Measurements from ENCODE around the gene DZIP1L.
"Not testable (repeated sequence)": the region's sequence is repeated elsewhere in the genome, so short reads cannot be mapped to it uniquely, and the experiment has no call there.

The DZIP1L gene, protein sequence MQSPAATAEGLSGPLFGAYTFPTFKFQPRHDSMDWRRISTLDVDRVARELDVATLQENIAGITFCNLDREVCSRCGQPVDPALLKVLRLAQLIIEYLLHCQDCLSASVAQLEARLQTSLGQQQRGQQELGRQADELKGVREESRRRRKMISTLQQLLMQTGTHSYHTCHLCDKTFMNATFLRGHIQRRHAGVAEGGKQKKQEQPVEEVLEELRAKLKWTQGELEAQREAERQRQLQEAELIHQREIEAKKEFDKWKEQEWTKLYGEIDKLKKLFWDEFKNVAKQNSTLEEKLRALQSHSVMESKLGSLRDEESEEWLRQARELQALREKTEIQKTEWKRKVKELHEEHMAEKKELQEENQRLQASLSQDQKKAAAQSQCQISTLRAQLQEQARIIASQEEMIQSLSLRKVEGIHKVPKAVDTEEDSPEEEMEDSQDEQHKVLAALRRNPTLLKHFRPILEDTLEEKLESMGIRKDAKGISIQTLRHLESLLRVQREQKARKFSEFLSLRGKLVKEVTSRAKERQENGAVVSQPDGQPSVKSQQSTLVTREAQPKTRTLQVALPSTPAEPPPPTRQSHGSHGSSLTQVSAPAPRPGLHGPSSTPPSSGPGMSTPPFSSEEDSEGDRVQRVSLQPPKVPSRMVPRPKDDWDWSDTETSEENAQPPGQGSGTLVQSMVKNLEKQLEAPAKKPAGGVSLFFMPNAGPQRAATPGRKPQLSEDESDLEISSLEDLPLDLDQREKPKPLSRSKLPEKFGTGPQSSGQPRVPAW

GRCh38 chr3:138114988-138115971 lies at the start of gene DZIP1L:
DZIP1L (minus strand) TSS chr3:138115608; CDS start chr3:138103971, 11,637 bp downstream.
- peak; percentile 85 for DNase-seq

GRCh38 chr3:138165061-138165460 lies 49.7 kb upstream of the DZIP1L start:
- no peak for DNase-seq

DNA sequence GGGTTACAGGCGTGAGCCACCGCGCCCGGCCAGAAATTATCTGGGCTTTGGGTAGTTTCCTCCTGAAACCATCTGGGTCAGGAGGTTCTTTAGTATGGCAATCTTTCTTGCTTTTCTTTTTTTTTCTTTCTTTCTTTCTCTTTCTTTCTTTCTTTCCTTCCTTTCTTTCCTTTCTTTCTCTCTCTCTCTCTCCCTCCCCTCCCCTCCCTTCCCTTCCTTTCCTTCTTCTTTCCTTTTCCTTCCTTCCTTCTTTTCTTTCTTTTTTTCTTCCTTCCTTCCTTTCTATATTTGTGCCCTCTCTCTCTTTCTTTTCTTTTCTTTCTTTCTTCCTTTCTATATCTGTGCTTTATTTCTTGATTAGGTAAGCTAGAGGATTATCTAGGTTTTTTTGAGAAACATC lies 42.3 kb upstream of the DZIP1L start:
- DNase-seq = no peak

DNA sequence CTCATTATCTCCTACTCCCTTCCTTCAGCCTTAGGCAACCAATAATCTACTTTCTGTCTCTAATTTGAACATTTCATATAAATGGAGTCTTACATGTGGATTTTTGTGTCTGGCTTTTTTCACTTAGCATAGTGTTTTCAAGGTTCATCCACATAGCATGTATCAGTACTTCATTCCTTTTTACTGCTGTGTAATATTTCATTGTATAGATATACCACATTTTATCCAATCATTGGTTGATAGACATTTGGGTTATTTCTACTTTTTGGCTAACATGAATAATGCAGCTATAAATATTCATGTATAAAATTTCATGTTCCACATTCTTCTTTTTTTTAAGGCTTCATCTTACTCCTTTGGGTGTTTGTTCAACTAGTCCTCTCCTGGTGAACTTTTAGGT lies 39.1 kb upstream of the DZIP1L start:
- DNase-seq = no peak

DNA sequence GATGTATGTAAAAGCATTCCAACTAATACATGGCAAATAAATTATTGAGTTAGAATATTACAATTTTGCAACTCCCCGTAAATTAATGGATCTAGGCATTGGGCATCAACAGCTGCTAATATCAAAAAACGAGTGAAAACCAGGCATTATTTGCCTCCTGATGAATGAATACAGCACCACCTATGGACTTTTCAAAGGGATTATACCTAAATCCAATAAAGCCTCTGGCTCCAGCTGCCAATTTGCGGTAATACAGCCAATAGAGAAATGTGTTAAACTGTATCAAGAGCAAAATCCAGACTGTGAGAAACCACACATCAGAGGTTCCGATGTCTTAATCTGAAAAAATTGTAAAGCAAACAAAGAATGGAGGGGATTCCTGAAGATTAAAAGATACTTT lies 33.1 kb upstream of the DZIP1L start:
- no peak for DNase-seq

GRCh38 chr3:138142181-138142580 lies 26.8 kb upstream of the DZIP1L start:
- DNase-seq = not testable (repeated sequence)

GRCh38 chr3:138140940-138141339 lies 25.5 kb upstream of the DZIP1L start:
- no peak for DNase-seq

DNA sequence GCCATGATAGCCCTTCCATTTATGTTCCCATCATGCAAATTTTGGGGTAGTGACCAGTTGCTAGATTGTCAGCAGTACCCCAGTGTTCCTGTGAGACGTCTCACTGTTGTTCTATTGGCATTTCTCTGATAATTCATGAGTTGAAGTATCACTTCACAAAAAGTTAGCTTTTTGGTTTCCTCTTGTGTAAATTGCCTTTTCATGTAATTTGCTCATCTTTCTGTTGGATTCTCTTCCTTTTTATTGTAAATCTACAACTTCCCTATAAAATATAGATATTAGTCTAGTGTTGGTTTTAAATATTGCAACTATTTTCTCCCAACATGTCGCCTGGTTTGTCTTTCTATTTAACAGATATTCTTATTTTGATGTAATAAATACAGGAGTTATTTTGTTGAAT lies 24.3 kb upstream of the DZIP1L start:
- no peak for DNase-seq

- DNase-seq = no peak
Observed at GRCh38 chr3:138137861-138138260, 22.5 kb upstream of the DZIP1L start.

DNA sequence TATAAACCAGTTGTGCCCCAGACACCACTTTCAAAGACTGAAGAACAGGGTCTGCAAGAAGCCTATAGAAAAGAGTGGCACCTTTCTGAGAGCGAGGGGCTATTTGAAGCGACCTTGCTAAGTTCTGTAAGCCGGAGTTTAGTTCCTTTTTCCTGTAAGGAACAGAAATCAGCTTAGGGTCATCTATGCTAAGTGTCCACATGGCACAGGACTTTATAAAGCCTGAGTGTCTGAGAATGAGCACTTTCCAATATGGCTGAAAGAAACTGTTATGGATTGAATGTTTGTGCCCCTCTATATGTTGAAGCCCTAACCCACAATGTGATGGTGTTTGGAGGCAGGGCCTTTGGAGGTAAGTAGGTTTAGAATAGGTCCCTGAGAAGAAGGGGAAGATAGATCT lies 20.8 kb upstream of the DZIP1L start:
- no peak for DNase-seq

DNA sequence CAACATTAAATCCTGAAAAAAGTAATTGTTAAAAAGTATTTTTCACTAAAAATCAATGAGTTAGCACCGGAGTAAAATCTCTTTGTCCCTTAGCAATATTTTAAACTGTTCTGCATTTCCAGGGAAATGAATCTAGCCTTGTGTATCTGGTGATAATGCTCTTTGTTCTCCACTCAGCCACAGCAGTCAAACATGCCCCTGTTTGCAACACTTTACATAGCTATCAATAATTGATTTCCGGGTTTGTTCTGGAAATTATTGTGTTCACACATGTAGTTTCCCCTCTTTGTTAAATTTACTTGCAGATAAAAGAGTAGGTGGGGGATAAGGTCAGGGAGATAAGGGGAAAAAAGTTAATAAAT lies 20.4 kb upstream of the DZIP1L start:
- DNase-seq = no peak

GRCh38 chr3:138135146-138135832 lies 19.9 kb upstream of the DZIP1L start:
- DNase-seq = no peak

GRCh38 chr3:138132239-138132638 lies 16.8 kb upstream of the DZIP1L start, which contains the start of gene A4GNT:
A4GNT (minus strand) TSS chr3:138132390; CDS start chr3:138131256, 1,134 bp downstream.
- DNase-seq = no peak

GRCh38 chr3:138127636-138128365 lies 12.4 kb upstream of the DZIP1L start:
- no peak for DNase-seq

DNA sequence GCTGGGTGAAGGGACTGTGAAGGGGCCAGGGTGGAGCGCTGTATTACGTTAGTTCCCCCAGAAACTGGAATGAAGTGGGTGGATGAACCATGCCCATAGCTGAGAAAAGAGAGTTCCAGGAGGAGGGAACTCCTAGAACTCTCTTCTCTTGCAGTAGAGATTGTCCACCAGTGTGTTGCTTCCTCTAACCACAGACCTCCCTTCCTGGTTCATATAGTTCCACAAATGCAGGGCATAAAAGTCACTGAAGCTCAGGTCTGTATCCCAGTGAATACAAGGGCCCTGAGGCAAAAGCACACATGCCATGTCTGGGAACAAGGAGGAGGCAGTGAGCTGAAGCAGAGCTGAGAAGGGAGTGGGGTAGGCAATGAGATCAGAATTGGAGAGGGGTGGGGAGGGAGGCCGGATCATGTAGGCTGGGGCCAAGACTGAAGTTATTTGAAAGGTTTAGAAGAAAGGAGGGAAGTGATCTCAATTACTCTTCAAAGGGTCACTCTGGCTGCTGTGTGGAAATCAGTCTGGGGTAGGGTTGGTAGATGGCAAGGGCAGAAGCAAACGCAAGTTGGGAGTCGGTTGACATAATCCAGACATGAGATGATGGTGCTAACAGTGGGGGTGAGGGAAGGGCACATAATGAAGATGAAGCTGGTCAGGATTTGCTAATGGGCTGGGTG lies 10.3 kb upstream of the DZIP1L start:
- DNase-seq = no peak

- DNase-seq = peak; percentile 16
Observed at GRCh38 chr3:138124706-138125355, 9.4 kb upstream of the DZIP1L start.

DNA sequence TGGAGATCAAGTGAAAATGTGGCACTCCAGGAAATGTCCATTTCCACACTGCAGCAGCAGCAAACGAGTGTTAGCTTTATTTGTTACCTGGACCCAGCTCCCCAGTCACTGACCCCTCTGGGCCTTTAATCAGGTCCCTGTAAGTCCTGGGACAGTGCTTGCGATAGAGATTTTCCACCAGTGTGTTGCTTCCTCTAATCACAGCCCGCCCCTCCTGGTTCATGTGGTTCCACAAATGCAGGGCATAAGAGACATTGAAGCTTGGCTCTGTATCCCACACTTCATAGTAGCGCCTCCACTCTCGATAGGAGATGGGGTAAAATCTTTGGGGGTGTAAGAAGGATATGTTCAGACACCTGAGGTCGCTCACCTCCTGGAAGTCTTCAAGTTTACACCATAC lies 8.8 kb upstream of the DZIP1L start:
- DNase-seq = no peak

DNA sequence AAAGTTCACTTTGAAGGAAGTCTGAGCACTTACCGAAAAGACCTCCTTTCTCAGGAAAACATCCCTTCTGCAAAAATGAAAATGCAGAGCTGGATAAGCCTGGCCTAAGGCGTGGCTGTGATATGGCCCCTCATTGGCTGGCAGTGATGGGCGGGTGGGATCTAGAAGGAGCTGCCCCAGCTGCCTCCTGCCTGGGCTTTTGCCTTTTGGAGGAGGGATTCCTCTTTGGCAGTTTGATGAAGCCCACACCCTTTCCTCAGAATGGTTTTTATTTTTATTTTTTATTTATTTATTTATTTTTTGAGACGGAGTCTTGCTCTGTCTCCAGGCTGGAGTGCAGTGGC lies 4.0 kb upstream of the DZIP1L start:
- no peak for DNase-seq

DNA sequence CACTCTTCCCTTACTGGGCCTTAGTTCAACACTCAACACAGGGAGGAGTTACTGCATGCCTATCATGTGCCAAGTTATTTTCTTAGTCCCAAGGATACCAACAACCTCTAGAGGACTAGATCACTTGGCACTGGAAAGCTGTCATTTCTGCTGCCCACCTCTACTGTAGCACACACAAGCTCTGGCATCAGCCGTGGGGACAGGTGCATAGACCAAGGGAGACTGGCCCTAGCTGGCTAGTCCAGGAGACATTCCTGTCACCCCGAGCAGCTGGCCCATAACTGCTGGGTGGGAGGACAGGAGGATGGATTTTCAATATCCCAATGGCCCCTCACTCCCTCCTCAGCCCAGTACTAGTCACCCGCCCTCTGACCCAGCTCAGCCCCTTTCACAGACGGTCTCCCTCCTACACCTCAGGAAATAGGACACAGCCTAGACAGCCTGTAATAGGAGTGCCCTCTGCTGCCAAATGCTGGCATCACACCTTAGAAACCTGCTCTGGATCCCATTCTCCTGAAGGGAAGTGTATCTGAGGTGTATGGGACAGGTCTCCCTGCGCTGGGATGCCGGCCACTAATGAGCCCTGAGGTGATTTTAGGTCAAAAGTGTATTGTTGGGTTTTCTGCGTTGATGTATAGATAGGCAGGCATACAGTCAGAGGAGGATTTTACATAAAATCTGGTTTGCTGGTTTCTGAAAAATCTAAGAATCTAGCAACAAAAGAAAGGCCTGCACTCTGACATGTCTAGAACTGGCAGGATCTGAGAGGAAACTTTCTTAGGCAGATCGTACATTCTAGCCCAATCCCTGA lies 3.4 kb upstream of the DZIP1L start:
- peak; percentile 79 for DNase-seq

- peak; percentile 48 for DNase-seq
Observed at GRCh38 chr3:138114431-138114918, 933 bp downstream of the DZIP1L start.
